CD4-positive, alpha-beta memory T cell (primary cell): ENCODE results near the gene JAK2. TPM values are rescaled to one million over a fixed set of nuclear protein-coding genes. Genes with fewer than 3 reads are reported as not detected.

Experiments
- CTCF ChIA-PET: fragments of 350-600 bp; sonication (Branson Sonifier 250); formaldehyde crosslinking; loops from one replicate; lab custom pipeline; 2021; ENCODE audit warnings: inconsistent platforms; ENCODE audit not compliant: partially characterized antibody; lab: Charles Lee
- POLR2A ChIA-PET: fragments of 350-600 bp; sonication (Branson Sonifier 250); formaldehyde crosslinking; loops from one replicate; lab custom pipeline; 2021; ENCODE audit not compliant: partially characterized antibody; lab: Charles Lee
- DNase-seq, 5 donors: peaks; one replicate each; pipeline versions ENCODE4 v3.0.0 to v3.0.0-alpha.2; 2020 to 2022; ENCODE audit warnings: mixed read lengths in 1 of 5
- H3K27ac ChIP-seq: one replicate; pipeline ENCODE4 v1.7.0; 2013; ENCODE audit warnings: low read depth, low read length
- H3K27me3 ChIP-seq: 2 replicates; pipeline ENCODE4 v1.7.0; 2013; ENCODE audit warnings: mild to moderate bottlenecking, low read length, moderate library complexity; ENCODE audit not compliant: insufficient read depth
- H3K36me3 ChIP-seq: 2 replicates; pipeline ENCODE4 v1.7.0; 2013; ENCODE audit warnings: mild to moderate bottlenecking, low read length, moderate library complexity; ENCODE audit not compliant: insufficient read depth
- H3K4me1 ChIP-seq: 2 replicates; pipeline ENCODE4 v1.7.0; 2013; ENCODE audit warnings: mild to moderate bottlenecking, low read length, moderate library complexity; ENCODE audit not compliant: insufficient read depth
- H3K4me3 ChIP-seq, 2 donors: one replicate each; pipeline ENCODE4 v1.7.0; 2013; ENCODE audit warnings: low read length in 2 of 2, mild to moderate bottlenecking in 1 of 2
- H3K9me3 ChIP-seq, 2 donors: one replicate each; pipeline ENCODE4 v1.7.0; 2013; ENCODE audit warnings: low read length in 2 of 2, control low read depth in 1 of 2; ENCODE audit not compliant: control insufficient read depth in 1 of 2
- H3K27ac Mint-ChIP-seq, 7 donors: one replicate each; pipeline ENCODE4 v1.8.0; 2020 to 2021; ENCODE audit warnings: mixed read lengths in 7 of 7, mild to moderate bottlenecking in 6 of 7, inconsistent platforms in 3 of 7, moderate library complexity in 3 of 7
- H3K27me3 Mint-ChIP-seq, 2 donors: one replicate each; pipeline ENCODE4 v1.8.0; 2020 to 2021; ENCODE audit warnings: mixed read lengths in 2 of 2
- H3K36me3 Mint-ChIP-seq, 2 donors: one replicate each; pipeline ENCODE4 v1.8.0; 2020 to 2021; ENCODE audit warnings: mixed read lengths in 2 of 2, inconsistent platforms in 1 of 2, mild to moderate bottlenecking in 1 of 2
- H3K4me1 Mint-ChIP-seq, 4 donors: one replicate each; pipeline ENCODE4 v1.8.0; 2020 to 2021; ENCODE audit warnings: mixed read lengths in 4 of 4, mild to moderate bottlenecking in 1 of 4
- H3K4me3 Mint-ChIP-seq, 8 donors: one replicate each; pipeline ENCODE4 v1.8.0; 2020 to 2021; ENCODE audit warnings: mixed read lengths in 8 of 8, mild to moderate bottlenecking in 7 of 8, moderate library complexity in 6 of 8, inconsistent platforms in 3 of 8
- H3K9me3 Mint-ChIP-seq, 8 donors: one replicate each; pipeline ENCODE4 v1.8.0; 2020 to 2021; ENCODE audit warnings: mixed read lengths in 8 of 8, mild to moderate bottlenecking in 5 of 8, inconsistent platforms in 3 of 8, moderate library complexity in 1 of 8
- intact Hi-C: fragments of 100-400 bp; cut with micrococcal nuclease; formaldehyde crosslinking; loops from one replicate; pipeline ENCODE4 v1.15.1; 2023
- polyA plus RNA-seq, 2 donors: library from polyadenylated mRNA; unstranded; fragments of 300-500 nt; fragmentation: Illumina TruSeq; gene quantifications; one replicate each; pipeline ENCODE4 v1.2.3, GENCODE V29; 2021
- total RNA-seq, 2 experiments: library from RNA; stranded (reverse); gene quantifications; one replicate each; pipeline ENCODE4 v1.2.3, GENCODE V29; 2021

Gene JAK2
- total and polyA plus RNA-seq, 4 experiments from 2014 or later, result 4.6 to 19.9 (median 12.5) TPM

DNA sequence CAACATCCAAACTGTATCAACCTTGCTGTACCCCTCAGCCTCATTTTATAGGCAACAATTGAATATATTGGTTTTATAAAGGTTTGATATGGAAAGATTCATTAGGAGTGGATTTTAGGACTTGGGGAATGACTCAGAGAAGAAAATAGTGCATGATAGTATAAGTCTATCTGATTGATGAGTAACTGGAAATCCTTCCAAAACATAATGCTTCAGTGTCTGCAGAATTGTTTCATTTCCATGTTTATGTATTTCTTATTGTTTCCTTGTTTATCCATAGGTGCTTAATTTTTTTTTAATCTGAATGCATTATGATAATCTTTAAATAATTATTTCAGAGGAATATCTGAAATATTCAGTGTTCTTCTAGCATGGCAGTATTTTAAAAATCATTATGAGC is 12.6 kb downstream of the JAK2 start:
- Histone ChIP-seq H3K36me3 (no peaks in the 10 kb centered on the region), H3K27me3 (no peaks in the 10 kb centered on the region), H3K27ac (no peak overlapping the region), H3K4me3 (no peak overlapping the region), H3K4me1 (no peaks in the 10 kb centered on the region), H3K9me3 (no peaks in the 10 kb centered on the region)
- peak overlapping the region in 1 of 8 donors; percentile 22 for H3K4me3 Mint-ChIP-seq
- H3K9me3 Mint-ChIP-seq, result peaks cover 0 to 28% (median 7%) of the 10 kb centered on the region in 8 donors
- no peak for DNase-seq
- intact Hi-C loops, result no loop called here
- CTCF ChIA-PET, result interaction anchor here (1.0 kb wide), 1 partner anchor 10 kb away, joined by 3 read pairs; no protein-coding TSS in a partner anchor
- peak overlapping the region in 1 of 7 donors; percentile 1 for H3K27ac Mint-ChIP-seq
- H3K4me1 Mint-ChIP-seq, result peaks cover 20 to 31% (median 26%) of the 10 kb centered on the region in 4 donors
- POLR2A ChIA-PET, result no interaction called here
- H3K27me3 Mint-ChIP-seq, result no peaks in the 10 kb centered on the region
- peaks cover 36 to 43% of the 10 kb centered on the region in 2 donors for H3K36me3 Mint-ChIP-seq

DNA sequence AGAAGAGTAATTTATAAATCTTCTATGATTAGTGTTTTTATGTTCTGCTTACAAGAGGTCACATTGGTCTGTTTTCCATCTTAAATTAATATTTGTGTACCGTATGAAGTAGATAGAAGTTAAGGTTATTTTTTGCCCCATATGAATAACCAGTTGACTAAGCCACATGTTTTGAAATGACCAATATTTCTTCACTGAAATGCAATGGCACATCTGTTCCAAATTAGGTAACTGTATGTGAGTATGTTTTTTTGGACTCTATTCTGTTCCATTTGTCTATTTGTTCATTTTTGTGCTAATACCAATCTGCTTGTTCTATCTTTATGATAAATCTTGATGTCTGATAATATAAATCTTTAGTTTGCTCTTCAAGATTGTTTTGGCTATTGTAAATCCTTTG is 17.7 kb downstream of the JAK2 start:
- Mint-ChIP-seq H3K36me3 (peaks cover 41 to 44% of the 10 kb centered on the region in 2 donors), H3K4me3 (no peak overlapping the region), H3K9me3 (peaks cover 3 to 43% (median 13%) of the 10 kb centered on the region in 8 donors), H3K27me3 (no peaks in the 10 kb centered on the region), H3K27ac (no peak overlapping the region), H3K4me1 (peaks cover 9 to 14% (median 11%) of the 10 kb centered on the region in 4 donors)
- ChIA-PET POLR2A (no interaction called here), CTCF (no interaction called here)
- Histone ChIP-seq H3K27me3 (no peaks in the 10 kb centered on the region), H3K4me3 (no peak overlapping the region), H3K4me1 (no peaks in the 10 kb centered on the region), H3K36me3 (no peaks in the 10 kb centered on the region), H3K27ac (no peak overlapping the region), H3K9me3 (no peaks in the 10 kb centered on the region)
- intact Hi-C loops, result no loop called here
- DNase-seq, result no peak

DNA sequence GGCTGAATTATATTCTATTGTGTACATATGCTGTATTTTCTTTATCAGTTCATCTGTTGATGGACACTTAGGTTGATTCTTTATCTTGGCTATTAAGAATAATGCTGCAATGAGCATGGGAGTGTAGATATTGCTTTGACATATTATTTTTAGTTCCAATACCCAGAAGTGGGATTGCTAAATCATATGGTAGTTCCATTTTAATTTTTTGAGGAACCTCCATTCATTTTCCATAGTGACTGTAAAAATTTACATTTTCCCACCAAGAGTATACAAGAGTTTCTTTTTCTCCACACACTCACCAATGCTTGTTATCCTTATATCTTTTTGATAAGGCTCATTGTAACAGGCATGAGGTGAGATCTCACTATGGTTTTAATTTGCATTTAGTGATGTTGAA is 19.4 kb downstream of the JAK2 start:
- no peak overlapping the region for H3K4me3 Mint-ChIP-seq
- Histone ChIP-seq H3K9me3 (no peaks in the 10 kb centered on the region), H3K27ac (no peak overlapping the region), H3K4me3 (no peak overlapping the region), H3K4me1 (no peaks in the 10 kb centered on the region), H3K36me3 (no peaks in the 10 kb centered on the region), H3K27me3 (no peaks in the 10 kb centered on the region)
- H3K9me3 Mint-ChIP-seq, result peaks cover 3 to 43% (median 13%) of the 10 kb centered on the region in 8 donors
- ChIA-PET POLR2A (no interaction called here), CTCF (no interaction called here)
- peaks cover 43 to 51% of the 10 kb centered on the region in 2 donors for H3K36me3 Mint-ChIP-seq
- H3K27me3 Mint-ChIP-seq, result no peaks in the 10 kb centered on the region
- H3K4me1 Mint-ChIP-seq, result peaks cover 13 to 22% (median 14%) of the 10 kb centered on the region in 4 donors
- no peak for DNase-seq
- no peak overlapping the region for H3K27ac Mint-ChIP-seq
- intact Hi-C loops, result no loop called here

DNA sequence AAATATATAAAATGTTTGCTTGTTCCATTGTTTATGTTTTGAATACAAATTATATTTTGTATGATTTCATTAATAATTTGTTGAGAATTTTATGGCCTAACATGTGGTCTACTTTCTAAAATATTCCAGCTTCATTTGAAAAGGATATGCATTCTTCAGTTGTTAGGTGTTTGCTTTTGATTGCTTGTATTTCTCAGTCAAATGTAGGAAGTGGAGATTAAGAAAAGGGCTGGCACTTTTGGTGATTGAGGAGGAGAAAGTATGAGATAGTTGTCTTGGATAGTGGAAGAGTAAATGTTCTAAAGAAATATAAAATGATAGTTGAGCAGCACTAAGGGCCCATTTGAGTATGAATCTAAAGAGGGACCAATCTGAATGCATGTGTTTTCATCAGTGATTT is 23.1 kb downstream of the JAK2 start:
- Histone ChIP-seq H3K4me1 (no peaks in the 10 kb centered on the region), H3K9me3 (no peaks in the 10 kb centered on the region), H3K4me3 (no peak overlapping the region), H3K36me3 (no peaks in the 10 kb centered on the region), H3K27me3 (no peaks in the 10 kb centered on the region), H3K27ac (no peak overlapping the region)
- H3K36me3 Mint-ChIP-seq, result peaks cover 32 to 44% of the 10 kb centered on the region in 2 donors
- POLR2A ChIA-PET, result no interaction called here
- CTCF ChIA-PET, result no interaction called here
- H3K9me3 Mint-ChIP-seq, result peaks cover 3 to 20% (median 10%) of the 10 kb centered on the region in 8 donors
- peaks cover 14 to 31% (median 18%) of the 10 kb centered on the region in 4 donors for H3K4me1 Mint-ChIP-seq
- intact Hi-C loops, result no loop called here
- DNase-seq, result no peak
- no peak overlapping the region for H3K4me3 Mint-ChIP-seq
- no peaks in the 10 kb centered on the region for H3K27me3 Mint-ChIP-seq
- H3K27ac Mint-ChIP-seq, result peak overlapping the region in 2 of 7 donors; percentile 13 to 62

DNA sequence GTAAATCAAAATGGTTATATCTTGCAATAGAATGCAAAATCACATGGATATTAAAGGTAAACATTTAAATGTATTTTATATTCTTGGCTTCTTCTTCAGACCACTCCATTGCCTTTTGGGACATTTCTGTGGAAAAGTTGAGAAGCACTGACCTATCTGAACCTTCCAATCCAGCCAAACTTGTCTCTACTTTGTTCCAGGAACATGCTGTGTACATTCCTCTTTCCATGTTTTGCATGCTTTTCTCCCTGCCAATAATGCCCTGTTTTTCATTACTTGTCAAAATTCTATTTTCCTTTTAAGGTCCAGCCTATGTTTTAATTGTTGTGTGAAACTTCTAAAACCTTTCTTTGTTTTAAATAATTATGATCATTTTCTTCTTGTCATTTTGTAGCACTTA is 28.3 kb downstream of the JAK2 start:
- ChIA-PET CTCF (no interaction called here), POLR2A (no interaction called here)
- Histone ChIP-seq H3K4me3 (no peak overlapping the region), H3K27ac (no peak overlapping the region), H3K9me3 (peaks cover 0 to 1% of the 10 kb centered on the region in 2 donors), H3K36me3 (peaks cover 3% of the 10 kb centered on the region), H3K27me3 (no peaks in the 10 kb centered on the region), H3K4me1 (peaks cover 5% of the 10 kb centered on the region)
- H3K4me1 Mint-ChIP-seq, result peaks cover 7 to 30% (median 20%) of the 10 kb centered on the region in 4 donors
- H3K36me3 Mint-ChIP-seq, result peaks cover 35 to 58% of the 10 kb centered on the region in 2 donors
- no peak for DNase-seq
- intact Hi-C loops, result no loop called here
- H3K27ac Mint-ChIP-seq, result no peak overlapping the region
- H3K27me3 Mint-ChIP-seq, result no peaks in the 10 kb centered on the region
- H3K9me3 Mint-ChIP-seq, result peaks cover 0 to 26% (median 15%) of the 10 kb centered on the region in 8 donors
- no peak overlapping the region for H3K4me3 Mint-ChIP-seq

DNA sequence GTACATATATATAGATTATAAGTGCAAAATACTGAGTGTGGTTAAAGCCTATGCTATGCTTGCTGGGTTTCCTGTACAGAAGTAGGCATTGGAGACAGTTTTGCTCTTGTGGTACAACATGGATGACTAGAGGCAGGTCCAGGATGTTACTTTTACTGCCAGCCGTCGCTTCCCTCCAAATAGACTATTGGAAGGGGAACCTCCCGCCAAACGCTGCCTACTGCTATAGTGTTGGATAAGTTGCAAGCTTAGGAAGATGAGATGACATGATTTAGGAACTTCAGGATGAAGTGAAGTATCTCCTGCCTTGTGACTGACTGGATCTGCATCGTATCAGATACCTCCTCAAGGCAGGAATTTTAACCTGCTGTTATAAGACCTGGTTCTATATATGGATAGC is 30.9 kb downstream of the JAK2 start:
- Histone ChIP-seq H3K9me3 (peaks cover 0 to 5% of the 10 kb centered on the region in 2 donors), H3K4me1 (peaks cover 5% of the 10 kb centered on the region), H3K4me3 (no peak overlapping the region), H3K27ac (no peak overlapping the region), H3K27me3 (no peaks in the 10 kb centered on the region), H3K36me3 (peaks cover 9% of the 10 kb centered on the region)
- H3K9me3 Mint-ChIP-seq, result peaks cover 0 to 40% (median 25%) of the 10 kb centered on the region in 8 donors
- H3K27ac Mint-ChIP-seq, result peak overlapping the region in 1 of 7 donors; percentile 47
- peaks cover 17 to 32% (median 23%) of the 10 kb centered on the region in 4 donors for H3K4me1 Mint-ChIP-seq
- no peak for DNase-seq
- intact Hi-C loops, result no loop called here
- H3K27me3 Mint-ChIP-seq, result no peaks in the 10 kb centered on the region
- H3K36me3 Mint-ChIP-seq, result peaks cover 39 to 74% of the 10 kb centered on the region in 2 donors
- CTCF ChIA-PET, result interaction anchor here (1.1 kb wide), 1 partner anchor 28 kb away, joined by 3 read pairs; no protein-coding TSS in a partner anchor
- H3K4me3 Mint-ChIP-seq, result no peak overlapping the region
- POLR2A ChIA-PET, result no interaction called here

DNA sequence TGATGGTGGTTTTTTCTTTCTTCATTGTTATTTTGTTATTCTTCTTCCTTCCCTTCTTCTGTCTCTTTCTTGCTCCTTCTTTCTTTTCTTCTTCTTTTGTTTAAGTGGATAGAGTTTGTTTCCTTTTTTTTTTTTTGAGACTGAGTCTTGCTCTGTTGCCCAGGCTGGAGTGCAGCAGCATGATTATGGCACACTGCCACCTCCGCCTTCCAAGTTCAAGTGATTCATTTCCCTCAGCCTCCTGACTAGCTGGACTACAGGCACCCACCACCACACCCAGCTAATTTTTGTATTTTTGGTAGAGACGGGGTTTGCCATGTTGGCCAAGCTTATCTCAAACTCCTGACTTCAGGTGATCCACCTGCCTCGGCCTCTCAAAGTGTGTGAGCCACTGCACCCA is 40.3 kb downstream of the JAK2 start:
- Histone ChIP-seq H3K36me3 (peaks cover 16% of the 10 kb centered on the region), H3K27ac (no peak overlapping the region), H3K4me1 (no peaks in the 10 kb centered on the region), H3K27me3 (no peaks in the 10 kb centered on the region), H3K9me3 (no peaks in the 10 kb centered on the region), H3K4me3 (no peak overlapping the region)
- DNase-seq, result no peak
- peaks cover 7 to 36% (median 24%) of the 10 kb centered on the region in 4 donors for H3K4me1 Mint-ChIP-seq
- H3K4me3 Mint-ChIP-seq, result no peak overlapping the region
- peaks cover 0 to 6% (median under 1%) of the 10 kb centered on the region in 8 donors for H3K9me3 Mint-ChIP-seq
- intact Hi-C loops, result no loop called here
- POLR2A ChIA-PET, result no interaction called here
- CTCF ChIA-PET, result no interaction called here
- no peaks in the 10 kb centered on the region for H3K27me3 Mint-ChIP-seq
- no peak overlapping the region for H3K27ac Mint-ChIP-seq
- H3K36me3 Mint-ChIP-seq, result peaks cover 71 to 74% of the 10 kb centered on the region in 2 donors
